Raji (cell line): ENCODE data around the gene SLCO3A1.

ENCODE experiments used
- POLR2A ChIP-seq: IDR thresholded peaks from 2 replicates; pipeline ENCODE4 v1.6.1; 2011; ENCODE audit warnings: low read depth, low read length, control low read depth; ENCODE audit not compliant: insufficient read depth

The SLCO3A1 gene

GRCh38 chr15:92092289-92093105, 239.0 kb downstream of the SLCO3A1 start:
- no peak for TF ChIP-seq POLR2A

- no peak for TF ChIP-seq POLR2A
Measured at GRCh38 chr15:92095693-92096092, 242.2 kb downstream of the SLCO3A1 start.

- no peak for TF ChIP-seq POLR2A
Measured at GRCh38 chr15:92097474-92098178, 244.1 kb downstream of the SLCO3A1 start.

- no peak for TF ChIP-seq POLR2A
Measured at GRCh38 chr15:92098869-92099268, 245.4 kb downstream of the SLCO3A1 start.

GRCh38 chr15:92100301-92100700, 246.8 kb downstream of the SLCO3A1 start:
- no peak for TF ChIP-seq POLR2A

- TF ChIP-seq POLR2A: no peak
Measured at GRCh38 chr15:92100751-92101150, 247.2 kb downstream of the SLCO3A1 start.

- TF ChIP-seq POLR2A: no peak
Measured at GRCh38 chr15:92101708-92102394, 248.3 kb downstream of the SLCO3A1 start.

GRCh38 chr15:92102395-92102755, 248.9 kb downstream of the SLCO3A1 start:
- no peak for TF ChIP-seq POLR2A

GRCh38 chr15:92104072-92104471, 250.6 kb downstream of the SLCO3A1 start:
- TF ChIP-seq POLR2A: no peak

- no peak for TF ChIP-seq POLR2A
Measured at GRCh38 chr15:92105611-92106010, 252.1 kb downstream of the SLCO3A1 start.

GRCh38 chr15:92107510-92107909, 254.0 kb downstream of the SLCO3A1 start:
- TF ChIP-seq POLR2A: no peak

GRCh38 chr15:92109191-92109873, 255.8 kb downstream of the SLCO3A1 start:
- TF ChIP-seq POLR2A: no peak

GRCh38 chr15:92111291-92111690, 257.8 kb downstream of the SLCO3A1 start:
- TF ChIP-seq POLR2A: no peak

GRCh38 chr15:92111751-92112150, 258.2 kb downstream of the SLCO3A1 start:
- TF ChIP-seq POLR2A: no peak

GRCh38 chr15:92112180-92112579, 258.7 kb downstream of the SLCO3A1 start:
- no peak for TF ChIP-seq POLR2A
